Activated naive CD4-positive, alpha-beta T cell treated with anti-CD3 and anti-CD28 coated beads, Interleukin-2, amount 10 ng/mL, durations not matched to agents 7 days and 5 days (primary cell): Measurements from ENCODE around the gene PDZD2.
"Not testable (repeated sequence)": the region's sequence is repeated elsewhere in the genome, so short reads cannot be mapped to it uniquely, and the experiment has no call there.

Source experiments
- CTCF ChIA-PET: fragments of 350-600 bp; sonication (Branson Sonifier 250); formaldehyde crosslinking; loops from one replicate; lab custom pipeline; 2021; ENCODE audit warnings: antibody characterized with exemption; lab: Charles Lee
- DNase-seq: peaks from one replicate; pipeline ENCODE4 v3.0.0-alpha.2; 2020
- H3K27ac Mint-ChIP-seq: one replicate; pipeline ENCODE4 v1.8.0; 2021; ENCODE audit warnings: mild to moderate bottlenecking, moderate library complexity, mixed read lengths
- H3K27me3 Mint-ChIP-seq: one replicate; pipeline ENCODE4 v1.8.0; 2021; ENCODE audit warnings: mild to moderate bottlenecking, mixed read lengths
- H3K36me3 Mint-ChIP-seq: one replicate; pipeline ENCODE4 v1.8.0; 2021; ENCODE audit warnings: mixed read lengths
- H3K4me1 Mint-ChIP-seq: one replicate; pipeline ENCODE4 v1.8.0; 2021; ENCODE audit warnings: mixed read lengths
- H3K4me3 Mint-ChIP-seq: one replicate; pipeline ENCODE4 v1.8.0; 2021; ENCODE audit warnings: mild to moderate bottlenecking, moderate library complexity, mixed read lengths
- H3K9me3 Mint-ChIP-seq: one replicate; pipeline ENCODE4 v1.8.0; 2021; ENCODE audit warnings: mixed read lengths

Gene PDZD2

GRCh38 chr5:31748458-31749172 lies 109.7 kb downstream of the PDZD2 start:
- Mint-ChIP-seq H3K27me3 (no peaks in the 10 kb centered on the region), H3K4me3 (no peak overlapping the region), H3K4me1 (no peaks in the 10 kb centered on the region), H3K9me3 (no peaks in the 10 kb centered on the region), H3K27ac (no peak overlapping the region), H3K36me3 (no peaks in the 10 kb centered on the region)
- DNase-seq = no peak
- CTCF ChIA-PET = no interaction called here

- Mint-ChIP-seq H3K4me3 (no peak overlapping the region), H3K9me3 (no peaks in the 10 kb centered on the region), H3K27me3 (no peaks in the 10 kb centered on the region), H3K4me1 (no peaks in the 10 kb centered on the region), H3K36me3 (no peaks in the 10 kb centered on the region), H3K27ac (no peak overlapping the region)
- DNase-seq = no peak
- CTCF ChIA-PET = no interaction called here
These were observed 111.3 kb downstream of the PDZD2 start for GRCh38 chr5:31750215-31750614.

- Mint-ChIP-seq H3K27ac (no peak overlapping the region), H3K36me3 (no peaks in the 10 kb centered on the region), H3K9me3 (no peaks in the 10 kb centered on the region), H3K4me3 (no peak overlapping the region), H3K27me3 (no peaks in the 10 kb centered on the region), H3K4me1 (no peaks in the 10 kb centered on the region)
- CTCF ChIA-PET = no interaction called here
- DNase-seq = no peak
These were observed 112.7 kb downstream of the PDZD2 start for GRCh38 chr5:31751610-31752009.

- Mint-ChIP-seq H3K27ac (no peak overlapping the region), H3K9me3 (no peaks in the 10 kb centered on the region), H3K4me1 (no peaks in the 10 kb centered on the region), H3K36me3 (no peaks in the 10 kb centered on the region), H3K4me3 (no peak overlapping the region), H3K27me3 (no peaks in the 10 kb centered on the region)
- no peak for DNase-seq
- CTCF ChIA-PET = no interaction called here
These were observed 114.9 kb downstream of the PDZD2 start for GRCh38 chr5:31753700-31754357.

GRCh38 chr5:31754358-31754704 lies 115.4 kb downstream of the PDZD2 start:
- CTCF ChIA-PET = no interaction called here
- H3K4me1 Mint-ChIP-seq = no peaks in the 10 kb centered on the region
- no peaks in the 10 kb centered on the region for H3K9me3 Mint-ChIP-seq
- DNase-seq = no peak
- no peaks in the 10 kb centered on the region for H3K36me3 Mint-ChIP-seq
- H3K27ac Mint-ChIP-seq = no peak overlapping the region
- no peak overlapping the region for H3K4me3 Mint-ChIP-seq
- no peaks in the 10 kb centered on the region for H3K27me3 Mint-ChIP-seq

- Mint-ChIP-seq H3K36me3 (no peaks in the 10 kb centered on the region), H3K9me3 (no peaks in the 10 kb centered on the region), H3K27me3 (no peaks in the 10 kb centered on the region), H3K4me1 (no peaks in the 10 kb centered on the region), H3K4me3 (no peak overlapping the region), H3K27ac (no peak overlapping the region)
- CTCF ChIA-PET = no interaction called here
- DNase-seq = no peak
These were observed 116.1 kb downstream of the PDZD2 start for GRCh38 chr5:31754741-31755675.

GRCh38 chr5:31755676-31756230 lies 116.8 kb downstream of the PDZD2 start:
- Mint-ChIP-seq H3K27me3 (no peaks in the 10 kb centered on the region), H3K9me3 (no peaks in the 10 kb centered on the region), H3K4me3 (no peak overlapping the region), H3K27ac (no peak overlapping the region), H3K4me1 (no peaks in the 10 kb centered on the region), H3K36me3 (no peaks in the 10 kb centered on the region)
- DNase-seq = no peak
- CTCF ChIA-PET = no interaction called here

- Mint-ChIP-seq H3K27me3 (no peaks in the 10 kb centered on the region), H3K9me3 (no peaks in the 10 kb centered on the region), H3K27ac (no peak overlapping the region), H3K4me3 (no peak overlapping the region), H3K4me1 (no peaks in the 10 kb centered on the region), H3K36me3 (no peaks in the 10 kb centered on the region)
- DNase-seq = no peak
- CTCF ChIA-PET = no interaction called here
These were observed 118.9 kb downstream of the PDZD2 start for GRCh38 chr5:31757806-31758205.

GRCh38 chr5:31758803-31759425 lies 120.0 kb downstream of the PDZD2 start:
- CTCF ChIA-PET = no interaction called here
- DNase-seq = no peak
- Mint-ChIP-seq H3K36me3 (no peaks in the 10 kb centered on the region), H3K27me3 (no peaks in the 10 kb centered on the region), H3K4me1 (no peaks in the 10 kb centered on the region), H3K27ac (no peak overlapping the region), H3K9me3 (no peaks in the 10 kb centered on the region), H3K4me3 (no peak overlapping the region)

- CTCF ChIA-PET = no interaction called here
- Mint-ChIP-seq H3K9me3 (no peaks in the 10 kb centered on the region), H3K27me3 (no peaks in the 10 kb centered on the region), H3K27ac (no peak overlapping the region), H3K4me1 (no peaks in the 10 kb centered on the region), H3K4me3 (no peak overlapping the region), H3K36me3 (no peaks in the 10 kb centered on the region)
- no peak for DNase-seq
These were observed 121.0 kb downstream of the PDZD2 start for GRCh38 chr5:31759925-31760324.

GRCh38 chr5:31761877-31762276 lies 122.9 kb downstream of the PDZD2 start:
- Mint-ChIP-seq H3K27me3 (no peaks in the 10 kb centered on the region), H3K9me3 (no peaks in the 10 kb centered on the region), H3K4me1 (no peaks in the 10 kb centered on the region), H3K27ac (no peak overlapping the region), H3K36me3 (no peaks in the 10 kb centered on the region), H3K4me3 (no peak overlapping the region)
- CTCF ChIA-PET = no interaction called here
- DNase-seq = no peak

GRCh38 chr5:31763424-31763823 lies 124.5 kb downstream of the PDZD2 start:
- no peaks in the 10 kb centered on the region for H3K36me3 Mint-ChIP-seq
- H3K4me3 Mint-ChIP-seq = no peak overlapping the region
- no peaks in the 10 kb centered on the region for H3K9me3 Mint-ChIP-seq
- H3K27me3 Mint-ChIP-seq = no peaks in the 10 kb centered on the region
- CTCF ChIA-PET = no interaction called here
- H3K4me1 Mint-ChIP-seq = no peaks in the 10 kb centered on the region
- DNase-seq = no peak
- no peak overlapping the region for H3K27ac Mint-ChIP-seq

GRCh38 chr5:31764687-31765086 lies 125.8 kb downstream of the PDZD2 start:
- H3K27me3 Mint-ChIP-seq, CTCF ChIA-PET, H3K9me3 Mint-ChIP-seq, H3K27ac Mint-ChIP-seq, H3K4me3 Mint-ChIP-seq, H3K36me3 Mint-ChIP-seq, DNase-seq, H3K4me1 Mint-ChIP-seq: not testable (repeated sequence)

- CTCF ChIA-PET = no interaction called here
- Mint-ChIP-seq H3K36me3 (no peaks in the 10 kb centered on the region), H3K27ac (no peak overlapping the region), H3K4me1 (no peaks in the 10 kb centered on the region), H3K27me3 (no peaks in the 10 kb centered on the region), H3K9me3 (no peaks in the 10 kb centered on the region), H3K4me3 (no peak overlapping the region)
- no peak for DNase-seq
These were observed 128.6 kb downstream of the PDZD2 start for GRCh38 chr5:31767335-31768031.
